Measurements from ENCODE around the gene SMPD2.

- TF ChIP-seq CTCF (conservative IDR thresholded peaks at IDR 0.05; ENCODE audit: low read depth, low read length) = no peak
- TF ChIP-seq MXI1 (IDR thresholded peaks at IDR 0.05; ENCODE audit: borderline replicate concordance, low read depth, low read length) = no peak
- no peak for TF ChIP-seq RCOR1 (IDR thresholded peaks at IDR 0.05; ENCODE audit: insufficient replicate concordance, low read length)
- no peak for TF ChIP-seq POLR2A (IDR thresholded peaks at IDR 0.05; ENCODE audit: low read depth, low read length)
- no peak for TF ChIP-seq NFE2L2 (IDR thresholded peaks at IDR 0.05; ENCODE audit: low read depth, low read length)
Measured at GRCh38 chr6:109446072-109446471, 5.5 kb downstream of the SMPD2 start.

Data from IMR-90 (cell line).